ENCODE results near the gene HBG1.

- TF ChIP-seq CTCF (IDR thresholded peaks at IDR 0.05; ENCODE audit: low read depth, low read length): no peak
- no peak for TF ChIP-seq POLR2A (IDR thresholded peaks at IDR 0.05; ENCODE audit: extremely low read depth, insufficient read length)
Measured at GRCh38 chr11:5238486-5238885, 11.2 kb downstream of the HBG1 start.
